Activated B cell treated with CpG ODN at 0.5 μM for 24 hours (primary cell): ENCODE data around the gene MAGEA6. TPM values are rescaled to one million over a fixed set of nuclear protein-coding genes. Genes with fewer than 3 reads are reported as not detected.
"Not testable (repeated sequence)": the region's sequence is repeated elsewhere in the genome, so short reads cannot be mapped to it uniquely, and the experiment has no call there.

Source experiments
- ATAC-seq: fragments of 200-7000 bp; cut with Tn5 transposase; one replicate; pipeline ENCODE4 v1.10.0; 2021; ENCODE audit warnings: low read depth, mild to moderate bottlenecking, moderate library complexity
- CTCF ChIA-PET: fragments of 350-600 bp; sonication (Branson Sonifier 250); formaldehyde crosslinking; loops from one replicate; lab custom pipeline; 2021; ENCODE audit warnings: antibody characterized with exemption; lab: Charles Lee
- POLR2A ChIA-PET: fragments of 350-600 bp; sonication (Branson Sonifier 250); formaldehyde crosslinking; loops from one replicate; lab custom pipeline; 2021; ENCODE audit warnings: antibody characterized with exemption; lab: Charles Lee
- DNase-seq: peaks from one replicate; pipeline ENCODE4 v3.0.0; 2022
- H3K27ac Mint-ChIP-seq: one replicate; pipeline ENCODE4 v1.8.0; 2020; ENCODE audit warnings: mixed read lengths
- H3K27me3 Mint-ChIP-seq: one replicate; pipeline ENCODE4 v1.8.0; 2021; ENCODE audit warnings: mixed read lengths
- H3K36me3 Mint-ChIP-seq: one replicate; pipeline ENCODE4 v1.8.0; 2021; ENCODE audit warnings: low read depth, mixed read lengths
- H3K4me1 Mint-ChIP-seq: one replicate; pipeline ENCODE4 v1.8.0; 2021; ENCODE audit warnings: mixed read lengths
- H3K4me3 Mint-ChIP-seq: one replicate; pipeline ENCODE4 v1.8.0; 2020; ENCODE audit warnings: mild to moderate bottlenecking, mixed read lengths
- H3K9me3 Mint-ChIP-seq: one replicate; pipeline ENCODE4 v1.8.0; 2020; ENCODE audit warnings: mixed read lengths
- intact Hi-C: fragments of 100-400 bp; cut with micrococcal nuclease; formaldehyde crosslinking; loops from one replicate; pipeline ENCODE4 v1.15.1; 2024
- total RNA-seq: library from RNA; stranded (reverse); gene quantifications from 2 replicates; pipeline ENCODE4 v1.2.3, GENCODE V29; 2022
- TF ChIP-seq, protein P1 (sequence below): fragments of 200-600 bp; IDR thresholded peaks from one replicate; pipeline ENCODE4 v1.8.0; 2022; ENCODE audit warnings: antibody characterized with exemption, mild to moderate bottlenecking

MAGEA6 gene
- total RNA-seq, 1 donor from 2014 or later, result not detected

DNA sequence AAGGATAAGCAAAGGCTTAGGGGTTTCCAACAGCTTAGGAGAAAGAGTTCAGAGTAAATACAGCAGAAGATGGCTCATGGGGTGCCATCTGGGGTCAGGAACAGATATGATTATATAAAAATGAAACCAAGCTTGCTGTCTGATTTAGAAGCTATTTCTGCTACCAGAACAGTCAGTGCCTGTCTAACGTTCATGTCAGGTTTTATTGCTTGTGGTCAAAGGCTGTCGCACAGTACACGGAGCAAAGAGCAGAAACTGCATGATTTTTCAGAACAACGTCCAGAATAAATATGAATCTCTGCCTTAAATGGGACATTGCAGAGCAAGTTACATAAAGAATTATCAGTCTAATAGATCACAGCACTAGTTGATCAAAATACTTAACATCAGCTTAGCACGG lies 43.7 kb upstream of the MAGEA6 start:
- CTCF ChIA-PET, result no interaction called here
- no peak overlapping the region for H3K27ac Mint-ChIP-seq

DNA sequence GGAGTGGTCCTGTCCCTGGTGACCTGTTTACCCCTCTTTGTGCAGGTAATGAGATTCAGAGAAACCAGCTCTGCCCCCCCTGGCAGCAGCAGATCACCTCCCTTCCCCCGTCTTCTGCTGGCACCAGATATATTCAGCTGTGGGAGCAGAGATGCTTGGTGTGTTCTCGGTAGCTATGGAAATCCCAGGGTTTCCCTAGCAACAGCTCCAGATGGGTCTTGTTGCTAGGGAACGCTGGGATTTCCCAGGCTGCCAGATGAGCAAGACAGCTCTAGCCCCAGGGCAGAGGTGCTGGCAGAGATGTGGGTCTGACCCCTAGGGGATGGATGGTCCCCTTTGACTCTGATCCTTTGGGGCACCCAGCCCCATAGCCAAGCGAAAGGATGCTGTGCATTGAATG lies 40.9 kb upstream of the MAGEA6 start:
- POLR2A ChIA-PET, result no interaction called here
- CTCF ChIA-PET, result no interaction called here
- Mint-ChIP-seq H3K27ac (no peak overlapping the region), H3K36me3 (no peaks in the 10 kb centered on the region), H3K9me3 (no peaks in the 10 kb centered on the region), H3K4me1 (peaks cover 2% of the 10 kb centered on the region), H3K4me3 (no peak overlapping the region), H3K27me3 (peaks cover 10% of the 10 kb centered on the region)
- TF ChIP-seq, protein P1, sequence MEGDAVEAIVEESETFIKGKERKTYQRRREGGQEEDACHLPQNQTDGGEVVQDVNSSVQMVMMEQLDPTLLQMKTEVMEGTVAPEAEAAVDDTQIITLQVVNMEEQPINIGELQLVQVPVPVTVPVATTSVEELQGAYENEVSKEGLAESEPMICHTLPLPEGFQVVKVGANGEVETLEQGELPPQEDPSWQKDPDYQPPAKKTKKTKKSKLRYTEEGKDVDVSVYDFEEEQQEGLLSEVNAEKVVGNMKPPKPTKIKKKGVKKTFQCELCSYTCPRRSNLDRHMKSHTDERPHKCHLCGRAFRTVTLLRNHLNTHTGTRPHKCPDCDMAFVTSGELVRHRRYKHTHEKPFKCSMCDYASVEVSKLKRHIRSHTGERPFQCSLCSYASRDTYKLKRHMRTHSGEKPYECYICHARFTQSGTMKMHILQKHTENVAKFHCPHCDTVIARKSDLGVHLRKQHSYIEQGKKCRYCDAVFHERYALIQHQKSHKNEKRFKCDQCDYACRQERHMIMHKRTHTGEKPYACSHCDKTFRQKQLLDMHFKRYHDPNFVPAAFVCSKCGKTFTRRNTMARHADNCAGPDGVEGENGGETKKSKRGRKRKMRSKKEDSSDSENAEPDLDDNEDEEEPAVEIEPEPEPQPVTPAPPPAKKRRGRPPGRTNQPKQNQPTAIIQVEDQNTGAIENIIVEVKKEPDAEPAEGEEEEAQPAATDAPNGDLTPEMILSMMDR, result no peak
- DNase-seq, result no peak
- no peak for ATAC-seq
- intact Hi-C loops, result no loop called here

More for the DNA sequence above, 43.7 kb upstream of the MAGEA6 start:
- intact Hi-C loops, result no loop called here
- no peak for DNase-seq
- no peak overlapping the region for H3K4me3 Mint-ChIP-seq
- ATAC-seq, result no peak
- POLR2A ChIA-PET, result no interaction called here
- H3K27me3 Mint-ChIP-seq, result peaks cover 6% of the 10 kb centered on the region
- no peaks in the 10 kb centered on the region for H3K36me3 Mint-ChIP-seq
- H3K4me1 Mint-ChIP-seq, result peaks cover 2% of the 10 kb centered on the region
- H3K9me3 Mint-ChIP-seq, result no peaks in the 10 kb centered on the region
- TF ChIP-seq, protein P1, result no peak

DNA sequence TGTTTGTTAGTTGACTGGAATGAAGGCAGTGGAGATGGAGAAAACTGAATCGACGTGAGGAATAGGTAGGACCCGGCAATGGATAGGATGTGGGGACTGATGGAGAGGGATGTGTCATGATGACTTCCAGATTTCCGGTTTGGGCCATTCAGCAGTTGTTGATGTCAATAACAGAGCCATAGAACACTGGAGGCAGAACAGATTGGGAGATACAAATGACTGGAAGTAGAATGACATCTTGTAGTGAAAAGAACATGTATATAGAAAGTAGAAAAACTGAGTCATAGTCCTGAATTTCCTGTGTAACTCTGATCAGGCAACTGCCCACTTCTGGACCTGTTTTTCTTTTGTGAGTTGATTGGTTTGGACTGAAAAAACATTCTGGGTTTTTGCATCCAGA lies 36.5 kb upstream of the MAGEA6 start:
- H3K4me1 Mint-ChIP-seq, result no peaks in the 10 kb centered on the region
- CTCF ChIA-PET, result no interaction called here
- intact Hi-C loops, result no loop called here
- H3K9me3 Mint-ChIP-seq, result no peaks in the 10 kb centered on the region
- H3K27ac Mint-ChIP-seq, result no peak overlapping the region
- no peak overlapping the region for H3K4me3 Mint-ChIP-seq
- POLR2A ChIA-PET, result no interaction called here
- ATAC-seq, result no peak
- no peak for DNase-seq
- H3K36me3 Mint-ChIP-seq, result no peaks in the 10 kb centered on the region
- TF ChIP-seq, protein P1, result no peak
- H3K27me3 Mint-ChIP-seq, result peaks cover 15% of the 10 kb centered on the region

DNA sequence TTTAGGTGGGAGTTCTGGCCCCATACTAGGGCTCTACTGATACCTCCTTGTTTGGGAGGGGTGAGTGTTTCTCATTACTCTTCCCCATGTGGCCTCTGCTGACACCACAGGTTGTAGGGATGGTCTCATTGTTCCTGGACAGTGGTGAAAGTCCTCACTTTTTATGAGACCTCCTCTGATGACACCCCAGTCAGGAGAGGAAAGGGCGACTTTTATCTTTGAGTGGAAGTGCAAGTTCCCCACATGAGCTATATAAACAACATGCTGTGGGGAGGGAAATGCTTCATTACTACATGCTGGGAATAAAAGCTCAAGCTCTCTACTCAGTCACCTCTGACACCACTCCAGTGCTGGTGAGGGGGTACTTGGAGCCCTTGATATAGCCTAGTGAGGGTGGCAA lies 29.5 kb upstream of the MAGEA6 start:
- H3K27me3 Mint-ChIP-seq, result peaks cover 6% of the 10 kb centered on the region
- no peak for ATAC-seq
- H3K4me1 Mint-ChIP-seq, result no peaks in the 10 kb centered on the region
- intact Hi-C loops, result no loop called here
- TF ChIP-seq, protein P1, result no peak
- H3K4me3 Mint-ChIP-seq, result no peak overlapping the region
- H3K36me3 Mint-ChIP-seq, result no peaks in the 10 kb centered on the region
- H3K27ac Mint-ChIP-seq, result no peak overlapping the region
- POLR2A ChIA-PET, result no interaction called here
- H3K9me3 Mint-ChIP-seq, result no peaks in the 10 kb centered on the region
- CTCF ChIA-PET, result no interaction called here
- DNase-seq, result no peak

DNA sequence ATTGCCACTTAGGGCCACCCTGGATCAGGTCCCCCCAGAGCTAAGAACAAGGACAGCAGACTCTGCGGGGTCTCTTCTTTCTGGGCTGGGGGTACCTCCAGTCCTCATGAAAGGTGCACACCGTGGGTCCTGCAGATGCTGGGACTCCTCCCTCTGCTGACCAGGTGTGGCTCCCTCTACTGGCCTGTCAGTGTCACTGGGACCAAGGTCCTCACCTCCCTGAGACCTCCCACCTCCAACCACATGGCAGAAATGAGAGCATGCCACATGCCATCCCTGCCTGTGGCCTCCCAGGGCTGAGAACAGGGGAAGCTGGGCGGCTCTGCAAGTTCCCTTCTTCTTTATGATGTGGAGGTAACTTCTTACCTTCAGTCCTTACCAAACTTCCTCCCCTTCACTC lies 17.6 kb upstream of the MAGEA6 start:
- ATAC-seq, H3K36me3 Mint-ChIP-seq, H3K27ac Mint-ChIP-seq, CTCF ChIA-PET, H3K4me1 Mint-ChIP-seq, intact Hi-C loops, H3K9me3 Mint-ChIP-seq, DNase-seq, POLR2A ChIA-PET, H3K27me3 Mint-ChIP-seq, H3K4me3 Mint-ChIP-seq: not testable (repeated sequence)

DNA sequence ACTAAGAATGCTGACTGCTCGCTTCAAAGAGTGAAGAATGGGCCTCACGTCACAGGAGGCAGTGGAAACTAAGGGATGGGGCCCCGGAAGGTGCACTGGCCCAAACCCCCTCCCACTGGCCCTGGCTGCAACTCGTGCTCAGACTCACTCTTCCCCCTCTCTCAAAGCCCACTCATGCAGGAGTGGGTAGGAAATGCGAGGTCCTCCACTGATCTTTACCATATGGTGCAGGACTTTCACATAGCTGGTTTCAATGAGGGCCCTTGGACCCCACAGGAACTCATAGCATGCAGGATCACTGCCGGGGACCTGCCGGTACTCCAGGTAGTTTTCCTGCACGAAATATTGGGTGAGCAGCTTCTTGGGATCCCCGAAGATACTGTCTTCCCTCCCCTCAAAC lies 2.9 kb downstream of the MAGEA6 start:
- CTCF ChIA-PET, H3K4me3 Mint-ChIP-seq, ATAC-seq, DNase-seq, H3K27ac Mint-ChIP-seq, H3K9me3 Mint-ChIP-seq, POLR2A ChIA-PET, intact Hi-C loops, H3K4me1 Mint-ChIP-seq, H3K27me3 Mint-ChIP-seq, H3K36me3 Mint-ChIP-seq: not testable (repeated sequence)

DNA sequence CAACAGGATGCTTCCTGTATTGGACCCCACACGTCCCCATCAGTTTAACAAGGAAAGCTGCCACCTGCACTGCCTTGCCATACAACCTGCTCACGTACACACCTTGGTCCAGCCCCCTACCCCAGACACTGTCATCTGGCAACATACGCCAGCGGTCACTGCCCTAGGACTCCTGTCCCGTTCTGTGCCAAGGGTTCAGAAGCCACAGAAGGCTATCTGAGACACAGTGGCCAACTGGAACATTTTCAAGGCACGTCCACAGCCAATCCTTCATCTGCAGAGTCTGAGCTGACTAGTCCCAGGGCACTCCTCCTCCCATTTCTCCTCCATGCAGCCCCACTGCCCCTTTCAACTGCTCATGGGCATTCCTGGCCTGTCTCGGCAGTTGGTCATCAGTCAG lies 7.9 kb downstream of the MAGEA6 start:
- H3K27ac Mint-ChIP-seq, ATAC-seq, H3K36me3 Mint-ChIP-seq, intact Hi-C loops, H3K4me3 Mint-ChIP-seq, DNase-seq, H3K27me3 Mint-ChIP-seq, POLR2A ChIA-PET, CTCF ChIA-PET, H3K9me3 Mint-ChIP-seq, H3K4me1 Mint-ChIP-seq: not testable (repeated sequence)

DNA sequence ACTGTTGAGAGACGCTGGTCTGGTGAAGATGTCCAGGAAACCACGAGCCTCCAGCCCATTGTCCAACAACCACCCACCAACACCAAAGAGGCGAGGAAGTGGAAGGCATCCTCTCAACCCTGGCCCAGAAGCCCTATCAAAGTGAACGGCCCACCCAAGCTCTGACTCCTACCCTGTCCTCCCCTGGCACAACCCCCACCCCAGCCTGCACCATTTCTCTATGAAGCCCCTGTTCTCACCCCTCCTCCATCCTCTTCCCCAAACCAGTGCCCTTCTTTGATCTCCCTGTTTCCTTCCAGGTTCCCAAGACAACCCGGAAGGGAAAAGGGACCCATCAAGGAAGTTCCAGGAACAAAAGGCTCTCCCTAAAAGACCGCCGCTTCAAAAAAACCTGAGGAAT lies 9.9 kb downstream of the MAGEA6 start:
- H3K27ac Mint-ChIP-seq, intact Hi-C loops, H3K9me3 Mint-ChIP-seq, CTCF ChIA-PET, H3K36me3 Mint-ChIP-seq, H3K27me3 Mint-ChIP-seq, POLR2A ChIA-PET, H3K4me1 Mint-ChIP-seq, DNase-seq, ATAC-seq, H3K4me3 Mint-ChIP-seq: not testable (repeated sequence)

DNA sequence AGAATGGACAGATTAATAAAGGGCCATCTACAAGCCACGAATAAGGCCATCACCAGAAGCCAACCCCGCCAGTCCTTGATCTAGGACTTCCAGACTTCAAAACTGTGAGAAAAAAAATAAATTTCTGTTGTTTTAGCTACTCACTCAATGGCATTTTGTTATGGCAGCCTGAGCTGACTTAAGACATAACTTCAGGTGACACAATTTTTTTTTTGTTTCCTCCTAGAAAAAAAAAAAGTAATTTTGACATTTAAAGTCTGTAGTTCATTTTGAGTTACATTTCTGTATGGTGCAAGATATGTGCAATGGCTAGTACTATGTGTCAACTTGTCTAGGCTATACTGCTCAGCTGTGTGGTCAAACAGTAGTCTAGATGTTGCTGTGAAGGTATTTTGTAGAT lies 10.6 kb downstream of the MAGEA6 start, which contains the start of gene CSAG3:
TSS of gene CSAG3 (plus strand) at position 301 of the 400 bp plus-strand sequence.
- CTCF ChIA-PET, H3K4me3 Mint-ChIP-seq, ATAC-seq, DNase-seq, H3K27ac Mint-ChIP-seq, H3K36me3 Mint-ChIP-seq, intact Hi-C loops, POLR2A ChIA-PET, H3K27me3 Mint-ChIP-seq, H3K4me1 Mint-ChIP-seq, H3K9me3 Mint-ChIP-seq: not testable (repeated sequence)
